IMR-90 (cell line): ENCODE data around the gene ZNF646. TPM values are rescaled to one million over a fixed set of nuclear protein-coding genes. Genes with fewer than 3 reads are reported as not detected.
A peak's percentile ranks its signal among the peaks of the same experiment; 100 is the strongest.

Experiments
- ATAC-seq: fragments of 200-7000 bp; cut with Tn5 transposase; 2 replicates; pipeline ENCODE4 v1.9.1; 2020; ENCODE audit warnings: low read depth, mild to moderate bottlenecking, moderate library complexity
- BruUV-seq: library from RNA; stranded (reverse); fragments of 400-500 nt; replicated peaks from 2 replicates; lab custom pipeline; 2021; lab: Mats Ljungman, UMichigan
- CTCF ChIA-PET: fragments of 300-600 bp; formaldehyde crosslinking; extraction: SDS; loops from one replicate; lab custom pipeline; 2021; ENCODE audit warnings: antibody characterized with exemption; lab: Yijun Ruan, JAX
- POLR2A ChIA-PET: fragments of 300-600 bp; sonication (Branson Sonifier 250); formaldehyde crosslinking; loops from one replicate; lab custom pipeline; 2022; ENCODE audit warnings: antibody characterized with exemption; ENCODE audit not compliant: unreplicated experiment; lab: Charles Lee
- DNase-seq: peaks from one replicate; pipeline ENCODE4 v3.0.0; 2013
- H2AFZ ChIP-seq: replicated peaks from 2 replicates; pipeline ENCODE3; 2013; ENCODE audit warnings: low read length, mild to moderate bottlenecking; ENCODE audit not compliant: poor library complexity
- H2AK5ac ChIP-seq: 2 replicates; pipeline ENCODE4 v1.6.1; 2013; ENCODE audit warnings: low read depth, low read length, inconsistent platforms
- H2AK9ac ChIP-seq: replicated peaks from 2 replicates; pipeline ENCODE3; 2013; ENCODE audit warnings: mild to moderate bottlenecking, low read depth, low read length, moderate library complexity; ENCODE audit not compliant: poor library complexity
- H2BK120ac ChIP-seq: 2 replicates; pipeline ENCODE4 v1.6.1; 2013; ENCODE audit warnings: low read depth, low read length, inconsistent platforms
- H2BK15ac ChIP-seq: 3 replicates; pipeline ENCODE4 v1.6.1; 2013; ENCODE audit warnings: low read depth, low read length, inconsistent platforms
- H2BK20ac ChIP-seq: 2 replicates; pipeline ENCODE4 v1.6.1; 2013; ENCODE audit warnings: low read depth, mild to moderate bottlenecking, inconsistent platforms, low read length, moderate library complexity
- H2BK5ac ChIP-seq: 2 replicates; pipeline ENCODE4 v1.6.1; 2013; ENCODE audit warnings: mild to moderate bottlenecking, low read depth, low read length, inconsistent platforms; ENCODE audit not compliant: poor library complexity, severe bottlenecking
- H3K14ac ChIP-seq: replicated peaks from 2 replicates; pipeline ENCODE4 v1.6.1; 2013; ENCODE audit warnings: low read depth, low read length, inconsistent platforms
- H3K18ac ChIP-seq: 2 replicates; pipeline ENCODE4 v1.6.1; 2013; ENCODE audit warnings: low read depth, low read length, control low read depth
- H3K23ac ChIP-seq: 2 replicates; pipeline ENCODE4 v1.6.1; 2013; ENCODE audit warnings: low read depth, low read length, inconsistent platforms
- H3K27ac ChIP-seq: 2 replicates; pipeline ENCODE4 v1.5.1; 2013; ENCODE audit warnings: mild to moderate bottlenecking, control low read depth, low read length; ENCODE audit not compliant: insufficient read depth
- H3K27me3 ChIP-seq: 2 replicates; pipeline ENCODE4 v1.6.1; 2013; ENCODE audit warnings: low read length; ENCODE audit not compliant: control insufficient read depth, insufficient read depth
- H3K36me3 ChIP-seq: 2 replicates; pipeline ENCODE4 v1.6.1; 2013; ENCODE audit warnings: low read length, mixed read lengths; ENCODE audit not compliant: control insufficient read depth, insufficient read depth
- H3K4ac ChIP-seq: 2 replicates; pipeline ENCODE4 v1.6.1; 2013; ENCODE audit warnings: low read depth, low read length, inconsistent platforms
- H3K4me1 ChIP-seq: 2 replicates; pipeline ENCODE4 v1.6.1; 2013; ENCODE audit warnings: low read length, mixed read lengths; ENCODE audit not compliant: control insufficient read depth, insufficient read depth
- H3K4me2 ChIP-seq: 2 replicates; pipeline ENCODE4 v1.6.1; 2013; ENCODE audit warnings: low read depth, mild to moderate bottlenecking, control low read depth, low read length, moderate library complexity
- H3K4me3 ChIP-seq: 2 replicates; pipeline ENCODE4 v1.5.1; 2013; ENCODE audit warnings: low read depth, mild to moderate bottlenecking, control low read depth, low read length, moderate library complexity; ENCODE audit not compliant: insufficient read depth
- H3K56ac ChIP-seq: 2 replicates; pipeline ENCODE4 v1.6.1; 2013; ENCODE audit warnings: low read length, inconsistent platforms; ENCODE audit not compliant: insufficient read depth; ENCODE audit errors: extremely low read depth
- H3K79me1 ChIP-seq, 2 experiments: 2 replicates each; pipeline ENCODE4 v1.6.1; 2013; ENCODE audit warnings: low read length in 2 of 2, inconsistent platforms in 1 of 2, low read depth in 1 of 2
- H3K9ac ChIP-seq: 2 replicates; pipeline ENCODE4 v1.6.1; 2013; ENCODE audit warnings: low read depth, low read length, control low read depth
- H3K9me1 ChIP-seq: 2 replicates; pipeline ENCODE4 v1.6.1; 2013; ENCODE audit warnings: low read length, inconsistent platforms; ENCODE audit not compliant: insufficient read depth
- H3K9me3 ChIP-seq: 2 replicates; pipeline ENCODE4 v1.6.1; 2013; ENCODE audit warnings: low read length; ENCODE audit not compliant: control insufficient read depth, insufficient read depth
- H4K20me1 ChIP-seq: 2 replicates; pipeline ENCODE4 v1.6.1; 2013; ENCODE audit warnings: low read length, inconsistent platforms; ENCODE audit not compliant: insufficient read depth
- H4K5ac ChIP-seq: 2 replicates; pipeline ENCODE4 v1.6.1; 2013; ENCODE audit warnings: mild to moderate bottlenecking, low read depth, low read length, control low read depth
- H4K8ac ChIP-seq, 2 experiments: 2 replicates each; pipeline ENCODE4 v1.6.1; 2013; ENCODE audit warnings: low read depth in 2 of 2, low read length in 2 of 2, control low read depth in 1 of 2, inconsistent platforms in 1 of 2
- H4K91ac ChIP-seq: 2 replicates; pipeline ENCODE4 v1.6.1; 2013; ENCODE audit warnings: low read depth, low read length, inconsistent platforms; ENCODE audit not compliant: insufficient read depth
- BHLHE40 ChIP-seq: fragments of 150-350 bp; IDR thresholded peaks from 2 replicates; pipeline ENCODE4 v1.6.1; 2016; ENCODE audit warnings: mild to moderate bottlenecking, low read depth, low read length
- CEBPB ChIP-seq: IDR thresholded peaks from 2 replicates; pipeline ENCODE4 v1.6.1; 2012; ENCODE audit warnings: low read depth, low read length, improper control_type of control experiment
- CHD1 ChIP-seq: IDR thresholded peaks from 2 replicates; pipeline ENCODE4 v1.6.1; 2012; ENCODE audit warnings: low read depth, low read length, improper control_type of control experiment
- CTCF ChIP-seq: conservative IDR thresholded peaks from 2 replicates; pipeline ENCODE4 v1.5.1; 2012; ENCODE audit warnings: mild to moderate bottlenecking, low read depth, low read length, improper control_type of control experiment
- ELK1 ChIP-seq: fragments of 150-350 bp; IDR thresholded peaks from 2 replicates; pipeline ENCODE4 v1.6.1; 2016; ENCODE audit warnings: low read depth, mild to moderate bottlenecking, low read length, moderate library complexity, borderline replicate concordance
- FOS ChIP-seq: fragments of 150-350 bp; IDR thresholded peaks from 2 replicates; pipeline ENCODE4 v1.6.1; 2016; ENCODE audit warnings: low read depth, low read length
- MAFK ChIP-seq: IDR thresholded peaks from 2 replicates; pipeline ENCODE4 v1.6.1; 2012; ENCODE audit warnings: low read depth, low read length, improper control_type of control experiment
- MAZ ChIP-seq: IDR thresholded peaks from 2 replicates; pipeline ENCODE4 v1.6.1; 2012; ENCODE audit warnings: low read depth, mild to moderate bottlenecking, low read length, improper control_type of control experiment, moderate library complexity, borderline replicate concordance
- POLR2A ChIP-seq: IDR thresholded peaks from 2 replicates; pipeline ENCODE4 v1.6.1; 2012; ENCODE audit warnings: mild to moderate bottlenecking, low read depth, low read length
- RAD21 ChIP-seq: IDR thresholded peaks from 2 replicates; pipeline ENCODE4 v1.6.1; 2012; ENCODE audit warnings: low read length, improper control_type of control experiment
- RFX5 ChIP-seq: IDR thresholded peaks from 2 replicates; pipeline ENCODE4 v1.8.0; 2012; ENCODE audit warnings: low read depth, mild to moderate bottlenecking, low read length, moderate library complexity
- SMC3 ChIP-seq: fragments of 150-350 bp; IDR thresholded peaks from 2 replicates; pipeline ENCODE4 v1.6.1; 2016; ENCODE audit warnings: low read depth, mild to moderate bottlenecking, antibody characterized with exemption, low read length, moderate library complexity
- WGBS, 2 experiments: methylation state at CpG; one replicate each; pipeline versions ENCODE4 v1.1.5 to v1.1.7; 2013; ENCODE audit warnings: missing lambda C conversion rate in 2 of 2; ENCODE audit not compliant: insufficient read length in 1 of 2; ENCODE audit errors: extremely low coverage in 2 of 2; 5-methylcytosine and 5-hydroxymethylcytosine counted together
- dilution Hi-C: fragments of 300-500 bp; cut with HindIII; formaldehyde crosslinking; loops from one replicate; pipeline ENCODE4 v1.14.3; 2018; ENCODE audit warnings: low sequenced_read_pairs; ENCODE audit not compliant: unreplicated experiment
- in situ Hi-C: fragments of 300-500 bp; cut with MboI; formaldehyde crosslinking; loops from 3 replicates; pipeline ENCODE4 v1.14.3; 2019; ENCODE audit warnings: low sequenced_read_pairs, inconsistent platforms, mixed read lengths
- intact Hi-C: fragments of 100-400 bp; cut with micrococcal nuclease; formaldehyde crosslinking; loops from 2 replicates; pipeline ENCODE4 v1.10.0; 2022
- polyA plus RNA-seq, 3 experiments: library from polyadenylated mRNA; depleted of rRNA; stranded (reverse); fragments of >200 nt; gene quantifications; 2 replicates each; pipeline ENCODE4 v1.2.3, GENCODE V29; 2012; ENCODE audit warnings: low replicate concordance in 1 of 3
- total RNA-seq: library from RNA; depleted of rRNA; stranded (reverse); fragments of >200 nt; gene quantifications from 2 replicates; pipeline ENCODE4 v1.2.3, GENCODE V29; 2012

Gene ZNF646
- total and polyA plus RNA-seq, 2 of the 4 experiments (the other 2 are of a cell fraction) = 4.9 to 6.8 TPM

- H4K8ac ChIP-seq = peak overlapping the region; percentile 66 to 86; a peak in 3 of 4 replicates
- TF ChIP-seq SMC3 (no peak), MAFK (no peak), CTCF (no peak), RFX5 (no peak), FOS (no peak), BHLHE40 (no peak), POLR2A (no peak), CHD1 (no peak), ELK1 (no peak), CEBPB (no peak), RAD21 (no peak), MAZ (no peak)
- H2BK20ac ChIP-seq = no peak overlapping the region
- H3K36me3 ChIP-seq = peaks cover 14% of the 10 kb centered on the region
- H2AK5ac ChIP-seq = peak overlapping the region; percentile 96
- peaks cover 17% of the 10 kb centered on the region for H4K20me1 ChIP-seq
- DNase-seq = no peak
- peak overlapping the region; percentile 67 for H2BK5ac ChIP-seq
- peak overlapping the region; percentile 74; the same call in 1 of the 2 replicates for H4K91ac ChIP-seq
- in situ Hi-C loops (no loop called here), dilution Hi-C loops (no loop called here), intact Hi-C loops (loop anchor here (1.0 to 5.0 kb wide), 3 partner anchors 48 to 109 kb away; partner anchors contain the start of genes HSD3B7 and STX4)
- H3K14ac ChIP-seq = peak overlapping the region; percentile 96
- ChIA-PET POLR2A (no interaction called here), CTCF (interaction anchor here (1.0 kb wide), 1 partner anchor 49 kb away, joined by 3 read pairs; no protein-coding TSS in a partner anchor)
- H3K27ac ChIP-seq = peak overlapping the region; percentile 63
- peak overlapping the region; percentile 95 for H3K23ac ChIP-seq
- H3K79me1 ChIP-seq = peaks cover 34 to 55% of the 10 kb centered on the region in 2 experiments; a peak in 3 of 4 replicates
- peak overlapping the region; percentile 100 for H2AK9ac ChIP-seq
- peak overlapping the region; percentile 79 for H3K4ac ChIP-seq
- no TSS peak for BruUV-seq
- H2BK120ac ChIP-seq = peak overlapping the region; percentile 27; the same call in 1 of the 2 replicates
- peak overlapping the region; percentile 96 for H2AFZ ChIP-seq
- no peaks in the 10 kb centered on the region for H3K9me3 ChIP-seq
- peaks cover 15% of the 10 kb centered on the region for H3K9me1 ChIP-seq
- no peaks in the 10 kb centered on the region for H3K27me3 ChIP-seq
- H3K4me1 ChIP-seq = peaks cover 3% of the 10 kb centered on the region
- H4K5ac ChIP-seq = peak overlapping the region; percentile 12; the same call in 1 of the 2 replicates
- peak overlapping the region; percentile 96 for H3K9ac ChIP-seq
- ATAC-seq = peak; percentile 30
- peak overlapping the region; percentile 12 for H3K18ac ChIP-seq
- H2BK15ac ChIP-seq = no peak overlapping the region
- peak overlapping the region; percentile 65 for H3K56ac ChIP-seq
- H3K4me3 ChIP-seq = peak overlapping the region; percentile 91
- 0% methylated on average over 17 of the region's 20 CpGs; no CpG with 5 or more reads in 1 of the 2 experiments for WGBS, 2 experiments
- peak overlapping the region; percentile 98 for H3K4me2 ChIP-seq
These were observed 19.8 kb downstream of the ZNF646 start for GRCh38 chr16:31094088-31094423.
